GM19035 (cell line): ENCODE results near the gene RYR2.

Source experiments
- ATAC-seq: cut with Tn5 transposase; IDR thresholded peaks from one replicate; pipeline ENCODE4 v1.9.1; 2021; ENCODE audit not compliant: unreplicated experiment

Gene RYR2

DNA sequence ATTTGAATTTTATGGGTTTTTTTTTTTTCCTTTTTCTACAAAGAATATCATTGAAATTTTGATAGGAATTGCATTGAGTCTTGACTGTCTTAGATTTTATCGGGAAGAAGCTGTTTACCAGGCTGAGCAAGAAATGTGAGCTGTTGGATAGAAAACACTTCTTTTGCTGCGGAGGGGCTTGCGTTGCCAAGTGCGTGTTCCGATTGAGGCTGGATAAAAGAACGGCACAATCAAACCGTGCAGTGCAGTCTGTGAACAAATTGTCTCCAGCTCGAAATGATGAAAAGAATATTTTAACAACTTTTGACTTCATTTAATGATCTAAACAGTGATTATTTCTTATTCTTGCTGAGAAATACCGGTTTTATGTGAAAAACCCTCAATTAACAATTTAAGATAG lies 149.4 kb downstream of the RYR2 start:
- no peak for ATAC-seq

DNA sequence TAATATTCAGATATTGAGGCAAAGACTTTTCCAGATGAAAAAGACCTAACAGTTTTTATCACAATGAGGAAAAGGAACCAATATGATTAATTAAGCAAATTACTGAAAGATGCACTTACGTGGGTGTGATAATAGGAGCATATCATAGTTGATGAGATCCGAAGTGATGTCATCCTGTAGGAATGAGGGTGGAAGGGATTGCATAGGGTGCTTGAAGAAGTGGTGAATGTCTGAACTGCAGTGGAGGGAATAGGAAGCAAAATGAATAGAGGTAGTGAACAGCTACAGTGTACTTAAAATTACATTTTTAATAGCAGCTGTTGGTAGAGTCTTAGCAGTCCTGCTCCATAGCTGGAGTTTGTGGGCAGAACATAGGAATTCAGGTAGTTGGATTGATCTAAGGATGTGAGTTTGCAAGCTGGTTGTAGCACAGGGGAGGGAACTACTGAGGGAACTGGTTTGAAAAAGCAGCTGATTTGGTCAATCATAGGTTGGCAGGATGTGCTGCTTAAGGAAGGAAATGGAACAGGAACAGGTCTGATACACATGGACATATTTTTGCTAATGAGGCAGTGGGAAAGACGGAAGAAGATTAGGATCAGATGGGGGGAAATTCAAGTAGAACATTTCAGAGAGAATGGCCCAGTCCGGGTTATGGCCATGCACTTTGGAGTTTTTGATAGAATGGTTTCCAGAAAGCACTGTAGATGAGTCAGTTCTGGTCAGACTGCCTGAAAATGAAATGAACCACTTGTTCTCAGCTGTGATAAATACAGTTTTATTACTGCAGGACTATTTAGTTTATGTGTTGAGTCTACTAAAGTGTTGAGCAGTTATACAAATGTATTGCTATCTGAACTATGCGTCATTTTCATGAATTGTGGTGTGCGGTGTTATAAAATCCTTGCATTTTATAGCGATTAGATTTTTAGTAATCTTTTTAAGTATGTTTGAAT lies 155.8 kb downstream of the RYR2 start:
- ATAC-seq = no peak

GRCh38 chr1:237199026-237199425 lies 157.0 kb downstream of the RYR2 start:
- no peak for ATAC-seq

GRCh38 chr1:237201155-237201554 lies 159.2 kb downstream of the RYR2 start:
- no peak for ATAC-seq

DNA sequence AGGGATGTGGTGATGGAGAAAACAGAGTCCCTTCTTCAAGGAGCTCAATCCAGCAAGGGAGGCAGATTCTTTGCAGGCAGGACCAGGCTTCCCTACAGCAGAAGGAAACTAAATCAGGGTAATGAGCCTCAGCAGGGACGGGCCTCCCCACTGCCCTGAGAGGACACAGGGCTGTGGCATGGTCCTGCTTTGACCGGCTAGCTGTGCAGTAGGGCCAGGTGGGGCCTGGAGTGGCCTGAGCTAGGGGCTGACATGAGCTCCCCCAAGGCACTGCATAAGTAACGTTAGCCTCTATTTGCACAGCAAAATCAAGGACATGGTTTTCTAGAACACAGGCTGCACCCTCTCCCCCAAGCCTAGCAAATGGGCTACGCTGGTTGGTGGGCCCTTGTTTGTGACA lies 162.9 kb downstream of the RYR2 start:
- ATAC-seq = no peak

DNA sequence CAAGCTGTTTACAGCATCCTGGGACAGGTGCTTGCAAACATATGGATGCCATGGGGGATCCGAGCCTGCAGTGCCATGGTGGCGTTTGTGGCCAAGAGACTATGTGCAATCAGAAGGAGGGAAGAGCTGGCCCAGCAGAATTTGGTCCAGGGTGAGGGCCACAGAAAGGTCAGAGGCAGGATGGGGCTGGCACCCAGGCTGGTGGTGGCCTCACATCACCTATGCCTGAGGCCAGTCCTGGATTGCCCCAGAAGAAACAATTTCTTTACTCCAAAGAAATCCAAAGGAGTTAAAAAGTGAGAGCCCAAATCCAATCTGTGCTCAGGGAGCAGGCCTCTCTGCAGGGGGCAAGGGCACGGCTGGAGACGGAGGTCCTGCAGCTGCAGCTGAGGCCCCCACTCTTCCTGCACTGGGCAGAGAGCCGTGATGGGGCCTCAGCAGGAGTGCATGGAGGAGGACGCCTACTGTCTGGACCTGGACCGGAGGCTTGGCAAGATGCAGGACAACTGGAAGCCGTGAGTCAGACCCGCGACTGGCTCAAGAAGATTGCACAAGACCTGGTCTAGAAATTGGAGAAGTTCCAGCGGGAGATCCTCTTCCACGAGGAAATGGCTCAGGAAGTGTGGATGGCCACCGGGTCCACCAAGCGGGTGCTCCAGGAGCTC lies 163.5 kb downstream of the RYR2 start:
- no peak for ATAC-seq

DNA sequence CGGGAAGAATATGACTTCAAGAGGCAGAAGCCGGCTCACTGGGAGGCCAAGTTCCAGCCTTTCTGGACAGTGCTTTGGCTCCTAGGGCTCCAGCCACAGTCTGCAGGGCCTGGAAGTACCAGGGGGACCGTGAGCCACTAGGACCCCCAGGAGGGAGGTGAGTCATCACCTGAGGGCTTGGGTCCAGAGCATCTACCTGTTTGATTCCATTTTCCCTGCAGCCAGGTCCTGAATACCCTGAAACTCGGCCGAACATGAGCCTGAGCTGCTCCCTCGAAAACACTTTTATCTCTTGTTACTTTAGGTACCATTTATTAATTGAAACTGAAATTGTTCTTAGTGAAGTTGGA lies 164.1 kb downstream of the RYR2 start:
- no peak for ATAC-seq

- ATAC-seq = no peak
Observed at GRCh38 chr1:237211031-237211430, 169.0 kb downstream of the RYR2 start.

GRCh38 chr1:237211540-237211939 lies 169.6 kb downstream of the RYR2 start:
- no peak for ATAC-seq

- ATAC-seq = no peak
Observed at GRCh38 chr1:237219751-237220642, 178.0 kb downstream of the RYR2 start.

DNA sequence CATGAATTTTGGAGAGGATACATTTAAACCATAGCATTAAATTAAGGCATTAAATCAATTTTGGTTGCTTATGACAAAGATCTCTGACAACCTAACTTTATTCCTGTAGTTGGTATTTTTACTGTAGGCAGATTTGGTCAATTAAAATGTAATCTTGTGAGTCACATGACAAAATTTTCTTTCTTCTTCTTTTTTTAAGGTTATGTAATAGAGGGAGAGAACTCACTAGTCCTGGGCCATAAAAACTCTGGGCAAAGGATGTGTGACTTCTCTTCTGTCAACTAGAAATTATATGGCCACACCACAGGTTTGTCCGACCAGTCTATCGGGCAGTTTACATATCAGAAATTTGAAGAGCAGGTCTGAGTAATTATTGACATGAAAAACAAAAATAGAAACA lies 181.4 kb downstream of the RYR2 start:
- ATAC-seq = no peak

GRCh38 chr1:237226177-237226944 lies 184.4 kb downstream of the RYR2 start:
- ATAC-seq = no peak

DNA sequence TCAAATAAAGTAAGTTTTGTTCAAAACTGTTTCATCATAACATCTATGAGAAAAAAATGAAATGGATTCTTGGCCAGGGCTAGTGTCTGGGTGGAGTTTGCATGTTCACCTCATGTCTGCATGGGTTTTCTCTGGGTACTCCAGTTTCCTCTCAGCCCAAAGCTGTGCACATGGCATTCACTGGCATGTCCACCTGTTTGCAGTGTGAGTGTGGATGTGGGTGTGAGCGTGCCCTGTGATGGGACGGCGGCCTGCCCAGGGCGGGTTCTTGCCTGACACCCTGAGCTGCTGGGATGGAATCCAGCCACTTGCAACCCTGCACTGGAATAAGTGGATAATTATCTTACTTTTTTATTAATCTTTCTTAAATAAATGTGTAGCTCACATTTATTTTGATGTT lies 185.5 kb downstream of the RYR2 start:
- ATAC-seq = no peak

DNA sequence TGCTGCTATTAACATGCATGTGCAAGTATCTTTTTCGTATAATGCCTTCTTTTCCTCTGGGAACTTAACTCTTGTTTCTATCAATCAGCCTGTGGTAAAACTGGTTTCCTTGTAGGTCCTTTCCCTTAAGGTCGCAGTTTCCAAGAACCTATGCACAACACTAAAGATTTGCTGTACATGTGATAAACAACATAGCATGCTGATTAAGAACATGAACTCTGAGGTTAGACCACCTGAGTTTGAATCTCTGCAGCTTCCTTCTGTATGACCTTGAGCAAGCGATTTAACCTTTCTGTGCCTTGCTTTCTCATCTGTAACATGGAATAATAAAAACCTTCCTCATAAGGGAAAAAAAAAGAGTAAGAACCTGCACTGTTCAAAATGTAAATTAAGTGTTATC lies 186.4 kb downstream of the RYR2 start:
- no peak for ATAC-seq

- no peak for ATAC-seq
Observed at GRCh38 chr1:237229333-237229732, 187.3 kb downstream of the RYR2 start.

GRCh38 chr1:237232501-237232900 lies 190.5 kb downstream of the RYR2 start:
- no peak for ATAC-seq

DNA sequence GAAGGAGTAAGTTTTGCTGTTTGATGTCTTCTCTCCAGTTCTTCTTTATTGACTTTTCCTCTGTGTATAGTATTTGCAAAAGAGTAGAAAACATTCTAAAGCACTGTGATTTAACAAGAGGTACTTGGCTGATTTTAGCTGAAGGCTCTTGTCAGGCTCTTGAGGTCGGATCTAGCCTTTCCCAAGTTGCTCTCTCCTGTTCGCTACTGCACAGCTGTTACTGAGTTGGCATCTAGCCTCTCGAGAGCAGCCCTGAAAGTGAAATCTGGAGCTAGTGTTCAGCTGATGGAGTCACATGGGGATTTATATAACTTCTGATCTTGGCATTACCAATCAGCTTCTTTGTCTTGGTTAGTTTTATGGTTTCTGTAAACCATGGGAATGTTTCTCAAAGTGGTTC lies 193.1 kb downstream of the RYR2 start:
- no peak for ATAC-seq

- no peak for ATAC-seq
Observed at GRCh38 chr1:237237721-237238120, 195.7 kb downstream of the RYR2 start.

GRCh38 chr1:237239248-237239647 lies 197.3 kb downstream of the RYR2 start:
- ATAC-seq = no peak

GRCh38 chr1:237241038-237241437 lies 199.1 kb downstream of the RYR2 start:
- ATAC-seq = no peak

GRCh38 chr1:237244778-237245177 lies 202.8 kb downstream of the RYR2 start:
- ATAC-seq = no peak
